Rectal smooth muscle tissue (tissue), 1 donor: ENCODE data around the gene PEX19.

Experiments
- H3K27ac ChIP-seq: one replicate; pipeline ENCODE4 v1.7.0; 2013; ENCODE audit warnings: low read depth, low read length, inconsistent platforms
- H3K27me3 ChIP-seq: one replicate; pipeline ENCODE4 v1.7.0; 2013; ENCODE audit warnings: low read length; ENCODE audit not compliant: control insufficient read depth, insufficient read depth
- H3K36me3 ChIP-seq: one replicate; pipeline ENCODE4 v1.7.0; 2013; ENCODE audit warnings: low read length; ENCODE audit not compliant: control insufficient read depth, insufficient read depth
- H3K4me1 ChIP-seq: one replicate; pipeline ENCODE4 v1.7.0; 2013; ENCODE audit warnings: low read length; ENCODE audit not compliant: control insufficient read depth, insufficient read depth
- H3K4me3 ChIP-seq: one replicate; pipeline ENCODE4 v1.7.0; 2013; ENCODE audit warnings: low read length
- H3K9ac ChIP-seq: one replicate; pipeline ENCODE4 v1.7.0; 2013; ENCODE audit warnings: low read length

Gene PEX19

GRCh38 chr1:160267284-160267991 is 17.5 kb downstream of the PEX19 start:
- no peaks in the 10 kb centered on the region for H3K4me1 ChIP-seq

DNA sequence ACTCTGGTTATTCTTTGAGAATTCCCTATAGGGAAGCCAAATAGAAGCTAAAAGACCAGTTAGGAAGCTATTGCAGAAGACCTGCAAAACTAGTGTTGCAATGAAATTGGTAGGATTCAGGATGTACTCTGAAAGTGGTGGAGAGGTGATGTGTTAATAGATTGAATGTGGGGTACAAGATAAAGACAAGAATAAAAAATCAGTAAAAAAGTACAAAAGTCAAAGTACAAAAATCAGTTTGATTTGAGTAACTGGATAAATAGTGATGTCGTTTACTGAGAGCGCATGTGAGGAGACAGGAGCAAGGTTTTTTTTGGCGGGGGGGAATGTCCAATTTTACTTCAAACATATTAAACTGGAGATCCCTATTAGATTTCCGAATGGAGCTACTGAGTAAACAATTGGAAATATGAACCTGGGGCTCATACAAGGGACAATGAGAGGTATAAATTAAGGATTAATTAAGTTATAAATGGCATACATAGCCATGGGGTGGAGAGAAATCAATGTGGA is 20.1 kb downstream of the PEX19 start:
- H3K4me1 ChIP-seq = peaks cover 11% of the 10 kb centered on the region
- H3K9ac ChIP-seq = no peak overlapping the region

More at GRCh38 chr1:160267284-160267991, 17.5 kb downstream of the PEX19 start:
- H3K9ac ChIP-seq = no peak overlapping the region
- no peak overlapping the region for H3K4me3 ChIP-seq
- no peak overlapping the region for H3K27ac ChIP-seq
- no peaks in the 10 kb centered on the region for H3K27me3 ChIP-seq
- no peaks in the 10 kb centered on the region for H3K36me3 ChIP-seq

DNA sequence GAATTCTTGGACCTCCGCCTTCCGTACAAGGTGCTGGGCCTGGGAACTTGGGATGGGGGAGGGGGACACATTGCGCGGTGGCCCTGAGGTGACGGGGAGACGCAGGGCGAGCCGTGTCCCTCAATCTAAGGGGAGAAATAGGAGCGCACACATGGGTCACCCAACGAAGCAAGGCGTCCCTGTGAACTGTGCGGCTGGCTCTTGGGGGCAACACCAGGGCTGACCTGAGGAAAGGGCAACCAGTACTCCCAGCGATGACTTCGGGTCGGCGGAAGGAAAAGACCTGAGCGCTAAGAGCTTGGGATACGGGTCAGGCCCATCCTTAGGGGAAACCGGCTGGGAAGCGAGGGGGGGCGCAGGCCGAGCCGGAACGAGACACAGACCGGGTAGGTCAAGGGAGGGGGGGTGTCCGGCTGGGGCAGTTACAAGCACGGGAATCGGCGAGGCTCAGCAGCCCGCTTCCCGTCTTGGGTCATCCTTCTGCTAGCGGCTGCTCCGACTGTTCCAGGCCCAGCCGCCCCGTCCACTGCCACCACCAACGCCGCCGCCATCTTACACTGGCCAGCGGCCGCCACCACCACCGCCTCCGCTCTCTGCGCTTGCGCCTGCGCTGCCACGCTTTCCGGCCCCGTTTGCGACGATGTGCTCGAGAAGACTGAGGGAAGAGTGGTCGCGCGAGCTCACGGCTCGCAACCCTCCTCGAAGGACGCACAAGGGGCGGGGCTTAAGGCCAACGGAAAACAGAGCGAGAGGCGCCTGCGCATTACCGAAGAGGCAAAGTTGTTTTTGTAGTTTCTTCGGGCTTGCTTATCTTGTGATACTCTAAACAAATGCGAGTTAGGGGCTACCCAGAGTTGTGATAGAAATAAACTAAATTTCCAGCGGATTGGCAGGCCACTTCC is 22.8 kb downstream of the PEX19 start, which contains the start of gene DCAF8:
Gene DCAF8, minus strand, starts transcription at position 657 of the 902 bp plus-strand sequence. CDS start 18,541 bp downstream, outside the sequence.
- H3K4me1 ChIP-seq = peaks cover 16% of the 10 kb centered on the region
- peak within 1 kb of the TSS; percentile 99 for H3K9ac ChIP-seq
- H3K27ac ChIP-seq = peak within 1 kb of the TSS; percentile 99
- H3K36me3 ChIP-seq = no peaks in the 10 kb centered on the region
- no peaks in the 10 kb centered on the region for H3K27me3 ChIP-seq
- peak within 1 kb of the TSS; percentile 100 for H3K4me3 ChIP-seq

More for the DNA sequence above, 20.1 kb downstream of the PEX19 start:
- H3K27ac ChIP-seq = no peak overlapping the region
- no peaks in the 10 kb centered on the region for H3K27me3 ChIP-seq
- no peak overlapping the region for H3K4me3 ChIP-seq
- H3K36me3 ChIP-seq = no peaks in the 10 kb centered on the region

DNA sequence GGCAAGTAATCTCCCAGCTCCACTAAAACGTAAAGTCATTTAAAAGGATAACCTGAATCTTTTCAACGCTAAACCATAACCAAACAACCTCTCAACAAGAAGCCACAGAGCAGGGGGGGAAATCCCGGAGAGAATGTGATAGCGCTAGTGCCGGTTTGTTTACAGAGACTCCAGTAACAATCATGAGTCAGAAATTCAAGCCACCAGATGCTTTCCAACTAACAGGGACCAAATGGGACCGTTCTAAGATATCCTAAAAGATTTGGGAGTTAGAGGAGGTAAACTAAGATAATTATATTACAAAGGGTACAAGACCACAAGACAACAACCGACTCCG is 23.4 kb downstream of the PEX19 start:
- Histone ChIP-seq H3K9ac (peak overlapping the region; percentile 99), H3K27me3 (no peaks in the 10 kb centered on the region), H3K4me1 (peaks cover 21% of the 10 kb centered on the region), H3K4me3 (peak overlapping the region; percentile 100), H3K27ac (peak overlapping the region; percentile 99), H3K36me3 (no peaks in the 10 kb centered on the region)

- Histone ChIP-seq H3K9ac (no peak overlapping the region), H3K36me3 (no peaks in the 10 kb centered on the region), H3K4me1 (peaks cover 27% of the 10 kb centered on the region), H3K4me3 (peak overlapping the region; percentile 100), H3K27ac (peak overlapping the region; percentile 99), H3K27me3 (no peaks in the 10 kb centered on the region)
These were observed 24.2 kb downstream of the PEX19 start for GRCh38 chr1:160260406-160261382.

DNA sequence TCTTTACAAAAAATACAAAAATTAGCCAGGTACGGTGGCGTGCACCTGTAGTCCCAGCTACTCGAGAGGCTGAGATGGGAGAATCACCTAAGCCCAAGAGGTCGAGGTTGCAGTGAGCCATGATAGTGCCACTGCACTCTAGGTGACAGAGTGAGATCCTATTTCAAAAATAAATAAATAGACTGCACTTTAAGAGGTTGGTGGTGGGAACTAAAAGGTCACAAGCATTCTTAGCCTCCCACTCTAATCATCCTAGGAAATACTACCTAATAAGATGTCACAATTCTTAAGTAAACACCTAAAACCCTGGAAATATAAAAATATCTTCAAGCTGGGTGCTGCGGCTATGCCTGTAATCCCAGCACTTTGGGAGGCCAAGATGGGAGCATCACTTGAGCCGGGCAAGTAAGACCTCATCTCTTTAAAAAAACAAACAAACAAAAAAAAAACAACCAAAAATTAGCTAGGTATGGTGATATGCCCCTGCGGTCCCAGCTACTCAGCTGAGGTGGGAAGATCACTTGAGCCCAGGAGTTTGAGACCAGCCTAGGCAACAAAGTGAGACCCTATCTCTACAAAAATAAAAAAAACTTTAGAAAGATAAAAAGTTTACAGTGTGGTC is 26.6 kb downstream of the PEX19 start:
- no peak overlapping the region for H3K27ac ChIP-seq
- H3K4me3 ChIP-seq = no peak overlapping the region
- no peaks in the 10 kb centered on the region for H3K27me3 ChIP-seq
- H3K9ac ChIP-seq = no peak overlapping the region
- H3K4me1 ChIP-seq = peaks cover 27% of the 10 kb centered on the region
- H3K36me3 ChIP-seq = no peaks in the 10 kb centered on the region

DNA sequence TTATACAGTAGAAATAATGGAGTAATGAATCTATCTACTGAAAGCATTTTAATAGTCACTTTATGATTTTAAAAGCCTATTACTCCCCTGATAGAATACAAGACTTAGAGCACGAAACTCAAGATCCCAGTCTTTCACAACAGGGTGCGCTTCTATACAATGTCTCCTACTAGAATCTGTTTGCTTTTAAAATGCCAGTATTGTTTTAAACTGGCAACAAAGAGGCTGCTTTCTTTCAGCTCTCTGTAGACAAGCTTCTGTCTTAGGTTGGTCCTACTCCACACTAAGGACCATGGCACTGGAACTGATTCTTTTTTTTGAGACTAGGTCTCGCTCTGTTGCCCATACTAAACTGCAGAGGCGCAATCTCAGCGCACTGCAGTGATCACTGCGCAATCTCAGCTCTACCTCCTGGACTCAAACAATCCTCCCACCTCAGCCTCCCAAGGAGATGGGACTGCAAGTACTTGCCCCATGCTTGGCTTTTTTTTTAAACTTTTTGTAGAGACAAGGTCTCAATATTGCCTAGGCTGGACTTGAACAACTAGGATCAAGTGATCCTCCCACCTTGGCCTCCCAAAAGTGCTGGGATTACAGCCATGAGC is 27.4 kb downstream of the PEX19 start:
- peaks cover 27% of the 10 kb centered on the region for H3K4me1 ChIP-seq
- H3K9ac ChIP-seq = no peak overlapping the region

GRCh38 chr1:160256396-160257046 is 28.4 kb downstream of the PEX19 start:
- H3K27me3 ChIP-seq = no peaks in the 10 kb centered on the region
- H3K4me3 ChIP-seq = no peak overlapping the region
- no peak overlapping the region for H3K9ac ChIP-seq
- no peak overlapping the region for H3K27ac ChIP-seq
- peaks cover 30% of the 10 kb centered on the region for H3K4me1 ChIP-seq
- H3K36me3 ChIP-seq = no peaks in the 10 kb centered on the region

More for the DNA sequence above, 27.4 kb downstream of the PEX19 start:
- H3K36me3 ChIP-seq = no peaks in the 10 kb centered on the region
- no peaks in the 10 kb centered on the region for H3K27me3 ChIP-seq
- H3K27ac ChIP-seq = peak overlapping the region; percentile 45
- no peak overlapping the region for H3K4me3 ChIP-seq

- no peaks in the 10 kb centered on the region for H3K27me3 ChIP-seq
- no peak overlapping the region for H3K9ac ChIP-seq
- H3K36me3 ChIP-seq = no peaks in the 10 kb centered on the region
- H3K4me3 ChIP-seq = no peak overlapping the region
- peaks cover 33% of the 10 kb centered on the region for H3K4me1 ChIP-seq
- H3K27ac ChIP-seq = no peak overlapping the region
These were observed 29.1 kb downstream of the PEX19 start for GRCh38 chr1:160255781-160256300.

GRCh38 chr1:160251687-160252526 is 33.0 kb downstream of the PEX19 start:
- H3K27ac ChIP-seq = peak overlapping the region; percentile 44
- no peaks in the 10 kb centered on the region for H3K27me3 ChIP-seq
- no peak overlapping the region for H3K9ac ChIP-seq
- no peak overlapping the region for H3K4me3 ChIP-seq
- no peaks in the 10 kb centered on the region for H3K36me3 ChIP-seq
- peaks cover 17% of the 10 kb centered on the region for H3K4me1 ChIP-seq
